ENCODE results near the gene TNNC1. TPM values are rescaled to one million over a fixed set of nuclear protein-coding genes. Genes with fewer than 3 reads are reported as not detected.

TNNC1 gene
- polyA plus RNA-seq, 6 donors from 2014 or later, result not detected

DNA sequence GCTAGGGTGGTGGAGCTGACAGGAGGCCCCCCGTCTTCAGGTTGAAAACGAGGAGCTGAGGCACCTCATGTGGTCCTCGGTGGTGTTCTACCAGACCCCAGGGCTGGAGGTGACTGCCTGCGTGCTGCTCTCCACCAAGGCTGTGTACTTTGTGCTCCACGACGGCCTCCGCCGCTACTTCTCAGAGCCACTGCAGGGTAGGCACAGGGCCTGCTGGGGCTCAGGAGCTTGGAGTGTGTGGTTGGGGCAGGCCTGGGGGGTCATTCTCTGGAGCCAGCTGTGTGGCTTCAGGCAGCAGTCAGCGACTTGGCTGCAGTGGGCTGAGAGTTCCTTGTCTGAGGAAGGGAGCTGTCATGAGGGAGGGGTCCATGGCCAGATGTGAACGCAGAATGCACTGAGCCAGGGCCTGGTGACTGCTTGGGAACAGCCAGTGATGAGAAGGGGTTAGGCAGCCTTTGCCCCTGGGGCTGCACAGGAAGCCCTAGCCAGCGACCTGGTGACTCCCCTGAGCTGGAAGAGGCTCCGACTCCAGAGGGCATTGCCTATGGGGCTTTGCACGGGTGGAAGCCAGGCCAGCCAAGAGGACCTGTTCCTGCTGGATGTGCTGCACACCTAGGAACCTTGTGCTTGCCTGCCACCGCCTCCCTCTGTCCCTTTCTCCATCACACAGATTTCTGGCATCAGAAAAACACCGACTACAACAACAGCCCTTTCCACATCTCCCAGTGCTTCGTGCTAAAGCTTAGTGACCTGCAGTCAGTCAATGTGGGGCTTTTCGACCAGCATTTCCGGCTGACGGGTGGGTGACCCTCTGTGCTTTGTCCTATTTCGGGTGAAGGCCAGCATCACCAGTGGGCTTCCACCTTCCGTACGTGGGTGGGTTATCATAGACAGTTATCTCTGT is 36.4 kb upstream of the TNNC1 start:
- Mint-ChIP-seq H3K4me1 (peaks cover 3 to 8% (median 5%) of the 10 kb centered on the region in 3 donors), H3K36me3 (peaks cover 0 to 20% of the 10 kb centered on the region in 2 donors), H3K9me3 (no peaks in the 10 kb centered on the region), H3K4me3 (no peak overlapping the region), H3K27ac (no peak overlapping the region), H3K27me3 (no peaks in the 10 kb centered on the region)
- DNase-seq (no peak), ATAC-seq (ENCODE audit: low read depth in 2 of 2) (no peak)

DNA sequence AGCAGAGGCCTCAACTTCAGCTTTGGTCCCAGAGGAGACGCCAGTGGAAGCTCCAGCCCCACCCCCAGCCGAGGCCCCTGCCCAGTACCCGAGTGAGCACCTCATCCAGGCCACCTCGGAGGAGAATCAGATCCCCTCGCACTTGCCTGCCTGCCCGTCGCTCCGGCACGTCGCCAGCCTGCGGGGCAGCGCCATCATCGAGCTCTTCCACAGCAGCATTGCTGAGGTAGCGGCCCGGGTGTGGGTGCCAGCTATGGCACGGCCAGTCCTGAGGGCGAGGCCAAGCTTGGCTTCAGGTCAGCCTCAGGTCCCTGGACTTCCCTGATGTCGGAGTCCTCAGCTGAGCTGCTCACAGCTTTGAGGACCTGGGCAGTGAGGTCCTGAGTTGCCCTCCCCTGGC is 35.6 kb upstream of the TNNC1 start:
- Mint-ChIP-seq H3K27ac (no peak overlapping the region), H3K27me3 (no peaks in the 10 kb centered on the region), H3K4me3 (no peak overlapping the region), H3K9me3 (no peaks in the 10 kb centered on the region), H3K4me1 (peaks cover 3 to 5% (median 3%) of the 10 kb centered on the region in 3 donors), H3K36me3 (peaks cover 0 to 20% of the 10 kb centered on the region in 2 donors)
- ATAC-seq (ENCODE audit: low read depth in 2 of 2) (no peak), DNase-seq (no peak)

- Mint-ChIP-seq H3K27me3 (no peaks in the 10 kb centered on the region), H3K9me3 (no peaks in the 10 kb centered on the region), H3K4me1 (peaks cover 0 to 5% (median 0%) of the 10 kb centered on the region in 3 donors), H3K36me3 (peaks cover 0 to 20% of the 10 kb centered on the region in 2 donors), H3K4me3 (no peak overlapping the region), H3K27ac (no peak overlapping the region)
- no peak for ATAC-seq (ENCODE audit: low read depth in 2 of 2)
- no peak for DNase-seq
These were observed 34.9 kb upstream of the TNNC1 start for GRCh38 chr3:52488746-52489145.

DNA sequence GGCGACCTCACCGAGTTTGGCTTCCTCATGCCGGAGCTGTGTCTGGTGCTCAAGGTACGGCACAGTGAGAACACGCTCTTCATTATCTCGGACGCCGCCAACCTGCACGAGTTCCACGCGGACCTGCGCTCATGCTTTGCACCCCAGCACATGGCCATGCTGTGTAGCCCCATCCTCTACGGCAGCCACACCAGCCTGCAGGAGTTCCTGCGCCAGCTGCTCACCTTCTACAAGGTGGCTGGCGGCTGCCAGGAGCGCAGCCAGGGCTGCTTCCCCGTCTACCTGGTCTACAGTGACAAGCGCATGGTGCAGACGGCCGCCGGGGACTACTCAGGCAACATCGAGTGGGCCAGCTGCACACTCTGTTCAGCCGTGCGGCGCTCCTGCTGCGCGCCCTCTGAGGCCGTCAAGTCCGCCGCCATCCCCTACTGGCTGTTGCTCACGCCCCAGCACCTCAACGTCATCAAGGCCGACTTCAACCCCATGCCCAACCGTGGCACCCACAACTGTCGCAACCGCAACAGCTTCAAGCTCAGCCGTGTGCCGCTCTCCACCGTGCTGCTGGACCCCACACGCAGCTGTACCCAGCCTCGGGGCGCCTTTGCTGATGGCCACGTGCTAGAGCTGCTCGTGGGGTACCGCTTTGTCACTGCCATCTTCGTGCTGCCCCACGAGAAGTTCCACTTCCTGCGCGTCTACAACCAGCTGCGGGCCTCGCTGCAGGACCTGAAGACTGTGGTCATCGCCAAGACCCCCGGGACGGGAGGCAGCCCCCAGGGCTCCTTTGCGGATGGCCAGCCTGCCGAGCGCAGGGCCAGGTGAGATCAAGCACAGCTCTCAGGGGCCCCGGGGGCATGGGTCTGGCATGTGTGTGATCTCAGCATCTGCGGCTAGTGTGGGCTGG is 34.2 kb upstream of the TNNC1 start:
- ATAC-seq (ENCODE audit: low read depth in 2 of 2) (no peak), DNase-seq (no peak)
- H3K4me1 Mint-ChIP-seq, result peaks cover 0 to 5% (median 0%) of the 10 kb centered on the region in 3 donors
- no peak overlapping the region for H3K4me3 Mint-ChIP-seq
- H3K27me3 Mint-ChIP-seq, result no peaks in the 10 kb centered on the region
- H3K36me3 Mint-ChIP-seq, result peaks cover 0 to 20% of the 10 kb centered on the region in 2 donors
- peak overlapping the region in 3 of 6 donors; percentile 65 to 87 (median 81) for H3K27ac Mint-ChIP-seq
- H3K9me3 Mint-ChIP-seq, result no peaks in the 10 kb centered on the region

GRCh38 chr3:52487050-52487787 is 33.4 kb upstream of the TNNC1 start:
- ATAC-seq (ENCODE audit: low read depth in 2 of 2) (no peak), DNase-seq (no peak)
- H3K36me3 Mint-ChIP-seq, result peaks cover 0 to 12% of the 10 kb centered on the region in 2 donors
- H3K27me3 Mint-ChIP-seq, result no peaks in the 10 kb centered on the region
- H3K9me3 Mint-ChIP-seq, result no peaks in the 10 kb centered on the region
- no peak overlapping the region for H3K4me3 Mint-ChIP-seq
- peak overlapping the region in 2 of 6 donors; percentile 81 to 87 for H3K27ac Mint-ChIP-seq
- H3K4me1 Mint-ChIP-seq, result no peaks in the 10 kb centered on the region

DNA sequence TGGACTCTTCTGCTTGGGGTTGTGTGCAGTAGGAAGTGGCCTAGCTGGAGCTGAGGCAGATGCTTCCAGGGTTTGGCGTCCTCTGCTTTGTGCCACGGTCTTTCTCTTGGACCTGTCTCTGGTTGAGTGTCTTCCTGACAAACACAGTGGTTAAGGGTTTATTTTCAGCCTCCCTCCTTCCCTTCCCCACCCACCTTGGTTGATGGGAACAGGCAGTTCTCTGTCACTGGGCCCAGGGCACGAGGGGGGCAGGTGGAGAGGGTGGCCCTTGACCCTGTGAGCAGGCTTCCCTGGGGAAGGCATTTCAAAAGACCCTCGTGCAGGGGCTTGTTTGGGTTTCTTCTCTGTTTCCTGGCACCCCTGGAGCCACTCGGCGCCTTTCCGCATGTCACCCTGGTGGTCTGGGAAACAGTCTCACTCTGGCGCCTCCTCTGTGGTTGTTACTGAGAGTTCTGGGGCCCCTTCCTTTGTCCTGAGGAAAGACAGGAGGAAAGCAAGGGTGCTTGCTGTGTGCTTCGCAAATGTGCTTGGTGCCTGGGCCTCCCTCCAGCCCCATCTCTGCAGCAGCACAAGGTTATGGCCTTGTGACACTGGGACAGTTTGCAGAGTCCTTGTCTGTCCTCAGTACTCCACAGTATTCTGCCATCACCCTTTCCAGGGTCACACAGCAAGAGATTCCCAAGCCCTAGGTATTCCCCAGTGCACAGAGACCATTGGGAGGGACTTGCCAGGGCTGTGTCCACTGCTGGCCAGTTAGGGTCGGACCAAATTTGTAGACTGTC is 31.0 kb upstream of the TNNC1 start:
- no peak overlapping the region for H3K4me3 Mint-ChIP-seq
- peaks cover 0 to 3% (median 0%) of the 10 kb centered on the region in 3 donors for H3K4me1 Mint-ChIP-seq
- no peak for DNase-seq
- H3K27ac Mint-ChIP-seq, result peak overlapping the region in 2 of 6 donors; percentile 33 to 89
- H3K9me3 Mint-ChIP-seq, result no peaks in the 10 kb centered on the region
- ATAC-seq (ENCODE audit: low read depth in 2 of 2), result no peak
- H3K36me3 Mint-ChIP-seq, result peaks cover 0 to 22% of the 10 kb centered on the region in 2 donors
- no peaks in the 10 kb centered on the region for H3K27me3 Mint-ChIP-seq

DNA sequence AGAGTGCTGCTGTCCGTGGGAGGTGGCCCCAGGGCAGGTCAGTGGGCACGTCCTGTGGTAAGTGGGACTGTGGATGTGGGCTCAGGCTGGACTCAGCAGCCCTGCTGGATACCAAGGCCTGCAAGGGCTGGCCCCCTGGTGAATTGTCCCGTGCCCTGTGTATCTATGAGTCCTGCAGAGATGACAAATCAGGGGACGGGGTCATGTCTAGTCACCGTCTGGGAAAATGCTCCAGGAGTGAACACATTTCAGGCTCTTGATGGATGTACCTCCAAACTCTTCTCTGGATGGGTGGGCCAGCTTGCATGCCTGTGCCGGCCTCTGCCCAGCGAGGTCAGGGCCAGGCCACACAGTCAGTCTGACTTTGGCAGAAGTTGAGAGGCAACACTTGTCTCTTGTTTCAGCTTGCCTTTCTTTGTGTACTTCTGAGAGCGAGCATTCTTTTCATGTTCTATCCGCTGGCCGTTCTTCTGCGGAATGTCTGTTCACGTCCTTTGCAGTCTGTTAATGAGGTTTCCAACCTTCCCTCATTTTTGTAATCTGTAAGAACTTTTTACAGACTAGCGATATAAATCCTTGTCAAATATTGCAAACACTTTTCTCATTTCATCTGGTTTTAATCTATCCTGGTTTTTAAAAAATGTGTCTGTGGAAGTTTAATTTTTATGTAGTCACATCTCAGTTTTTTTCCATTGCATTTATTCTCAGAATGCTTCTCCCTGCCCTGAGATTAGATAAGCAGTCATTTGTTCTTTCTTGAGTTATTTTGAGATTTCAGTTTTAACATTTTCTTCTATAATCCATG is 29.9 kb upstream of the TNNC1 start:
- no peak for DNase-seq
- H3K27ac Mint-ChIP-seq, result peak overlapping the region in 1 of 6 donors; percentile 47
- H3K27me3 Mint-ChIP-seq, result no peaks in the 10 kb centered on the region
- no peaks in the 10 kb centered on the region for H3K9me3 Mint-ChIP-seq
- peaks cover 0 to 22% of the 10 kb centered on the region in 2 donors for H3K36me3 Mint-ChIP-seq
- peaks cover 0 to 3% (median 0%) of the 10 kb centered on the region in 3 donors for H3K4me1 Mint-ChIP-seq
- H3K4me3 Mint-ChIP-seq, result no peak overlapping the region
- no peak for ATAC-seq (ENCODE audit: low read depth in 2 of 2)

GRCh38 chr3:52483081-52483480 is 29.2 kb upstream of the TNNC1 start:
- H3K27me3 Mint-ChIP-seq, result no peaks in the 10 kb centered on the region
- H3K27ac Mint-ChIP-seq, result peak overlapping the region in 1 of 6 donors; percentile 58
- ATAC-seq (ENCODE audit: low read depth in 2 of 2) (no peak), DNase-seq (no peak)
- H3K9me3 Mint-ChIP-seq, result no peaks in the 10 kb centered on the region
- H3K4me3 Mint-ChIP-seq, result no peak overlapping the region
- H3K36me3 Mint-ChIP-seq, result peaks cover 3 to 22% of the 10 kb centered on the region in 2 donors
- peaks cover 0 to 3% (median 0%) of the 10 kb centered on the region in 3 donors for H3K4me1 Mint-ChIP-seq

GRCh38 chr3:52481819-52482521 is 28.1 kb upstream of the TNNC1 start:
- DNase-seq, result no peak
- Mint-ChIP-seq H3K27ac (peak overlapping the region in 2 of 6 donors; percentile 65 to 69), H3K9me3 (no peaks in the 10 kb centered on the region), H3K4me1 (peaks cover 0 to 3% (median 0%) of the 10 kb centered on the region in 3 donors), H3K36me3 (peaks cover 5 to 11% of the 10 kb centered on the region in 2 donors), H3K27me3 (no peaks in the 10 kb centered on the region), H3K4me3 (peak overlapping the region in 1 of 8 donors; percentile 63)
- ATAC-seq (ENCODE audit: low read depth in 2 of 2), result no peak

GRCh38 chr3:52480768-52481715 is 27.2 kb upstream of the TNNC1 start:
- Mint-ChIP-seq H3K27me3 (no peaks in the 10 kb centered on the region), H3K4me3 (no peak overlapping the region), H3K9me3 (no peaks in the 10 kb centered on the region), H3K36me3 (peaks cover 5 to 9% of the 10 kb centered on the region in 2 donors), H3K27ac (peak overlapping the region in 2 of 6 donors; percentile 53 to 68), H3K4me1 (peaks cover 0 to 3% (median 0%) of the 10 kb centered on the region in 3 donors)
- no peak for DNase-seq
- ATAC-seq (ENCODE audit: low read depth in 2 of 2), result no peak

All from naive B cell (primary cell).